Measurements from ENCODE around the gene FRG2B.
"Not testable (repeated sequence)": the region's sequence is repeated elsewhere in the genome, so short reads cannot be mapped to it uniquely, and the experiment has no call there.

Gene FRG2B

DNA sequence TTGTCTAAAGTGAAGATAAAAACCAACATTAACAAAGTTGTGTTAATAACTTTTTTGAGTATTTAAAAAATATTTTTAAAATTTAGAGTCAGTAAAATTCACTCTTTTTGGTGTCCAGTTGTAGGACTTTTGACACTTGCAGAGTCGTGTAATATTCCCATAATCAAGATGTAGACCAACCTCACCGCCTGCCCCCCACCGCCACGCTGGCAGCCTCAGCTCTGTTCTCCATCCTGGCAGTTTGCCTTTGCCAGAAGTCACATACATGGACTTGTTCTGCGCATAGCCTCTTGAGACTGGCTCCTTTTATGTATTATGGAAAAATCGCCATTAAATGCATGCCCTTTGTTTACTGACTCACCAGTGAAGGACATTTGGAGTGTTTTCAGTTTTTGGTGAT is 33.9 kb downstream of the FRG2B start:
- no peak for DNase-seq

DNA sequence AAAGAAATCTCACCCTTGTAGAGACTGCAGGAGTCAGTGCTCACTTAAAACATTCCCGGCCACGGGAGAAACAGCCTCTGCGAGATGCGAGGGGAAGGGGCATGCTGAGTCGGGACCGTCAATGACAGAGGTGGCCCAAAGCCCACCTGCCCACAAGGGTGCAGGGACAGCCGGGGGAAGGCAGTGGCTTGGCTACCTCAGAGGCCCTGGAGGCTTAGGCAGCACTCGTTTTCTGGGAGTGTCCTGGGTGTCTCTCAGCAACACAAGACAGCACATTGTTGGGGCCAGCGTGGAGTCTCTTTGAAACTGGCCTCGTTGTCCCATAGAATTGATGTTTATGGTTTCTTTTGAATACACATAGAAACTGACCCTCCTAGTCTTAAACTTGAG is 35.6 kb downstream of the FRG2B start:
- no peak for DNase-seq

DNA sequence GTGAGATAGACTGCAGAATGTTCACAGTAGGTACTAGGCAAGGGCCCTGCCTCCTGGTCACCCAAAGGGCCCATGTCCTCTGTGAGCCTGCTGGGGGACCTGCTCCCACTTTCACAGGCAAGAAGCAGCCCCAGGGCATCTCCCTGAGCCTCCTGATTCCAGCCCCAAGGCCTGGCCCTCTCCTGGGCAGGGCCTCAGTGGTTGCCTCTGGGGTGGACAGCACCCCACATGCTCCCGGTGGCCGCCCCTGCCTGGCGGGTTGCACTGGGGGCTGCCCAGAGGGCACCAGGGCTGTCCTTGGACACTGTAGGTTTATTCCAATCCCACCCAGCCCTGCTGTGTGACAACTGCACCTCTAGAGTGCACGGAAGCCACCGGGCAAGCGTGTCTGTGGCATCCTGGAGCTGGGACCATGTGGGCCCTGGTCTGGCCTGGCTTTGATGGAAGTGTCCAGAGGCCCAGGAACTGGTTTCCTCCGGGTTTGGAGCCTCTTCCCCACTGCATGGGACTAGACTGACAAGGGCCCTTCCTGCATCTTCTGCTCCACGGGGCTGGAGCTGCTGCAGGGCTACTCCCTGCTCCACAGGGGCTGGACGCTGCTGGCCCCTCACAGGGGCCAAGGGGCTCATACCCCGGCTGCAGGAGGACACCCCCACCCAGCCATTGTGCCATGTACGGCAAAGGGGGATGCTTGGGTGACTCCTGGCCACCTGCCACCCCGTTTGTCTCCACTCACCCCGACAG is 36.2 kb downstream of the FRG2B start:
- DNase-seq, result no peak

DNA sequence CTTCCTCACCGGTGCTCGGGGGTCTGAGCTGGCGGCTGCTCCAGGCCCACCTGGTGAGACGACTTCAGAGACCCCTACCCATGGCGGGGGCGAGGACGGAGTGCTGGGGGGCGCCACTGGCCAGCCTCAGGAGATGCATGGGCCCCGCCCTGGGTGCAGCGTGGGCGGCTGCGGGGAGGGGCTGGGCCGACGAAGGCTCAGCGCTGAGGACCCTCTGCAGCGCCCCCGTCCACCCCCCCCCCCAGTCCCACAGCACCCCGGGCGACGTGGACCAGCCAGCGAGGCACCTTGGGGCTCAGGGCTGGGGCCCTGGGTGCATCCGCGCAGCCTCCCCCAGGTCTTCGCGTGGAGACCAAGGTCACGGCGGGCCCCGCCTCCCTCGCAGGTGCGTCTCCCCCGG is 49.6 kb downstream of the FRG2B start:
- DNase-seq, result not testable (repeated sequence)

All from cortex of kidney (tissue), 1 donor.